ENCODE measurements around the gene PAX5. TPM values are rescaled to one million over a fixed set of nuclear protein-coding genes. Genes with fewer than 3 reads are reported as not detected.

The PAX5 gene
- total RNA-seq, 4 donors from 2014 or later, result not detected

DNA sequence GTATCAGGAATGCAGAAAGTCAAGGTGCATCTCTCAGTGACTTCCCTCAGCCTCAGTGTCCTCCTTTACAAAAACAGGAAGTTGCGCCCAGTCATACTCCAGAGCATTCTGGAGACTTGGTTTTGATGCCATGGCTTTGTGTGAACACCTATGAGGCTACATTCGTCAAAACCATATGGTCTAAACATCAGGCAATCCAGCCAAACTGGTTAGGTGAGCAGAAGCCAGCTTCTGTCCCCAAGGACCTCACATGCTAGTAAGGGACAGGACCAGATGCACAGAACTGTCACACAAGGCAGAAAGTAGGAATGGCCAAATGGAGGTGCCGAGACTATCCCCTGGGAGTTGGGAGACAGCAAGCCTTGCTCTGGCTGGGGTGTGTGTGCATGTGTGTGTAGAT is 244.2 kb downstream of the PAX5 start:
- peaks cover 0 to 17% (median 0%) of the 10 kb centered on the region in 4 donors for H3K9me3 ChIP-seq
- no peaks in the 10 kb centered on the region for H3K27me3 ChIP-seq
- no peak for TF ChIP-seq POLR2A (IDR thresholded peaks at IDR 0.05)
- no peak for TF ChIP-seq CTCF (IDR thresholded peaks at IDR 0.05)
- TF ChIP-seq EP300 (IDR thresholded peaks at IDR 0.05), result no peak
- no peaks in the 10 kb centered on the region for H3K4me1 ChIP-seq
- DNase-seq (ENCODE audit: low spot score in 2 of 2), result no peak
- no peak overlapping the region for H3K4me3 ChIP-seq
- no peak overlapping the region for H3K27ac ChIP-seq
- 57 to 59% methylated on average over 3 of the region's 3 CpGs for WGBS, 2 donors
- H3K36me3 ChIP-seq, result no peaks in the 10 kb centered on the region

DNA sequence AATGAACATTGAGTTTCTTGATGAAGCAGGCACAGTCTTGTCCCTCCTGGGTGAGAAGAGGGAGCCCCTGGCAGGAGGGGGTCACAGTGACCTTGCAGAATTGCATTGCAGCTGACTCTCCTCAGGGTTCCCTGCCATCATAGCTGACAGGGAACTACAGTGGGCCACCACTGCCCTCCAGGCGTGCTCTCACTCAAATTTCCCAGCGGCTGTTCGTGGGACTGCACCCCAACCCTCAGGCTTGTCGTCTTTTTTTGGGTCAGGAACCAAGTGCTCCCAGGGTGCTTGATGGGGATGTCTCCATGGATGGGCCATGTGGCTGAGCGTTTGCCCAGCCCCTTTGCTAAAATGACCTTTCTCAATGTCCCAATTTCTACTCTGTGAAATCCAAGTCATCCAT is 245.5 kb downstream of the PAX5 start:
- no peak overlapping the region for H3K27ac ChIP-seq
- no peaks in the 10 kb centered on the region for H3K4me1 ChIP-seq
- DNase-seq (ENCODE audit: low spot score in 2 of 2), result no peak
- peaks cover 0 to 8% (median 0%) of the 10 kb centered on the region in 4 donors for H3K9me3 ChIP-seq
- 34 to 43% methylated on average over 5 of the region's 5 CpGs for WGBS, 2 donors
- H3K27me3 ChIP-seq, result no peaks in the 10 kb centered on the region
- no peaks in the 10 kb centered on the region for H3K36me3 ChIP-seq
- TF ChIP-seq EP300 (IDR thresholded peaks at IDR 0.05) (no peak), CTCF (IDR thresholded peaks at IDR 0.05) (peak in 2 of 5 experiments; percentile 11 to 22)
- H3K4me3 ChIP-seq, result no peak overlapping the region

- H3K9me3 ChIP-seq, result peaks cover 0 to under 1% (median 0%) of the 10 kb centered on the region in 4 donors
- no peak overlapping the region for H3K27ac ChIP-seq
- no peaks in the 10 kb centered on the region for H3K36me3 ChIP-seq
- no peaks in the 10 kb centered on the region for H3K4me1 ChIP-seq
- TF ChIP-seq POLR2A (IDR thresholded peaks at IDR 0.05) (no peak), EP300 (IDR thresholded peaks at IDR 0.05) (no peak), CTCF (IDR thresholded peaks at IDR 0.05) (no peak)
- H3K27me3 ChIP-seq, result no peaks in the 10 kb centered on the region
- no peak overlapping the region for H3K4me3 ChIP-seq
- no peak for DNase-seq (ENCODE audit: low spot score in 2 of 2)
- WGBS, 2 donors, result 48 to 50% methylated on average over 3 of the region's 3 CpGs
These were observed 246.4 kb downstream of the PAX5 start for GRCh38 chr9:36787709-36788108.

Small RNAs within 50 kb of the gene (small RNA-seq; reads per million reads assigned to genes)
- gene MIR4475 (not detected), gene MIR4476 (not detected), gene MIR4540 (not detected)

Other genes starting within 250 kb of the PAX5 start
- 10 to 100 TPM; 11.8 to 24.7 (median 18.3) TPM for gene ZCCHC7, start 86.3 kb upstream of the PAX5 start, total RNA-seq